CD14-positive monocyte (primary cell): ENCODE measurements around the gene ITGA3. TPM values are rescaled to one million over a fixed set of nuclear protein-coding genes. Genes with fewer than 3 reads are reported as not detected.

Experiments used
- DNase-seq, 3 donors: peaks; one replicate each; pipeline ENCODE4 v3.0.0-alpha.2; 2011 to 2022
- H2AFZ ChIP-seq: 2 replicates; pipeline ENCODE4 v1.6.0; 2012; ENCODE audit warnings: mild to moderate bottlenecking, low read depth, low read length, inconsistent platforms; ENCODE audit not compliant: insufficient read depth, poor library complexity, severe bottlenecking
- H3K27ac ChIP-seq, 2 donors: 1 replicate in 1 of 2; 2 replicates in 1 of 2; pipeline ENCODE4 v1.5.1; 2012 to 2013; ENCODE audit warnings: low read length in 2 of 2, control low read depth in 1 of 2, inconsistent platforms in 1 of 2, low read depth in 1 of 2, mild to moderate bottlenecking in 1 of 2
- H3K27me3 ChIP-seq, 2 donors: one replicate each; pipeline versions ENCODE4 v1.6.0 to v1.6.1; 2011 to 2013; ENCODE audit warnings: low read length in 2 of 2; ENCODE audit not compliant: control insufficient read depth in 2 of 2, insufficient read depth in 2 of 2
- H3K36me3 ChIP-seq, 2 donors: replicated peaks in 1 of 2; 1 replicate in 1 of 2; 2 replicates in 1 of 2; pipeline versions ENCODE4 v1.5.1 to v1.6.1; 2012 to 2013; ENCODE audit warnings: low read length in 2 of 2, control low read depth in 1 of 2, inconsistent platforms in 1 of 2, mild to moderate bottlenecking in 1 of 2; ENCODE audit not compliant: insufficient read depth in 2 of 2, control insufficient read depth in 1 of 2
- H3K4me1 ChIP-seq, 2 donors: 1 replicate in 1 of 2; 2 replicates in 1 of 2; pipeline versions ENCODE4 v1.5.1 to v1.6.1; 2012 to 2013; ENCODE audit warnings: low read length in 2 of 2, control low read depth in 1 of 2, inconsistent platforms in 1 of 2, mild to moderate bottlenecking in 1 of 2, moderate library complexity in 1 of 2; ENCODE audit not compliant: insufficient read depth in 2 of 2, control insufficient read depth in 1 of 2
- H3K4me2 ChIP-seq: replicated peaks from 2 replicates; pipeline ENCODE3; 2012; ENCODE audit warnings: low read length, moderate library complexity, mild to moderate bottlenecking; ENCODE audit not compliant: poor library complexity, severe bottlenecking; ENCODE audit errors: extremely low read depth
- H3K4me3 ChIP-seq, 3 experiments: fragments of 200-600 bp in 1 of 3; sonication (generic) in 1 of 3; replicated peaks in 1 of 3; 1 replicate in 2 of 3; 2 replicates in 1 of 3; pipeline ENCODE4 v1.5.1; 2011 to 2013; ENCODE audit warnings: low read length in 3 of 3, mild to moderate bottlenecking in 3 of 3, control low read depth in 2 of 3, low read depth in 2 of 3, inconsistent platforms in 1 of 3, moderate library complexity in 1 of 3
- H3K79me2 ChIP-seq: 2 replicates; pipeline ENCODE4 v1.6.0; 2012; ENCODE audit warnings: mild to moderate bottlenecking, control low read depth, inconsistent platforms, low read length, moderate library complexity; ENCODE audit not compliant: insufficient read depth
- H3K9ac ChIP-seq: 2 replicates; pipeline ENCODE4 v1.6.0; 2017; ENCODE audit warnings: low read length, mild to moderate bottlenecking; ENCODE audit not compliant: insufficient read depth, poor library complexity, severe bottlenecking
- H3K9me3 ChIP-seq, 2 donors: replicated peaks in 1 of 2; 1 replicate in 1 of 2; 2 replicates in 1 of 2; pipeline versions ENCODE4 v1.5.1 to v1.6.1; 2012 to 2013; ENCODE audit warnings: low read length in 2 of 2, control low read depth in 1 of 2; ENCODE audit not compliant: control insufficient read depth in 1 of 2, insufficient read depth in 1 of 2
- H4K20me1 ChIP-seq: 2 replicates; pipeline ENCODE4 v1.6.0; 2012; ENCODE audit warnings: mild to moderate bottlenecking, low read length, control low read depth, moderate library complexity; ENCODE audit not compliant: insufficient read depth
- H3K27ac Mint-ChIP-seq, 7 donors: one replicate each; pipeline ENCODE4 v1.8.0; 2020; ENCODE audit warnings: mild to moderate bottlenecking in 7 of 7, mixed read lengths in 7 of 7, moderate library complexity in 6 of 7, inconsistent platforms in 2 of 7
- H3K27me3 Mint-ChIP-seq, 3 donors: one replicate each; pipeline ENCODE4 v1.8.0; 2021 to 2022; ENCODE audit warnings: low read depth in 3 of 3, mild to moderate bottlenecking in 3 of 3, mixed read lengths in 3 of 3, moderate library complexity in 3 of 3, inconsistent platforms in 1 of 3
- H3K36me3 Mint-ChIP-seq, 2 donors: one replicate each; pipeline ENCODE4 v1.8.0; 2020; ENCODE audit warnings: mixed read lengths in 2 of 2, inconsistent platforms in 1 of 2, mild to moderate bottlenecking in 1 of 2
- H3K4me1 Mint-ChIP-seq: one replicate; pipeline ENCODE4 v1.8.0; 2020; ENCODE audit warnings: mild to moderate bottlenecking, mixed read lengths
- H3K4me3 Mint-ChIP-seq, 2 donors: one replicate each; pipeline ENCODE4 v1.8.0; 2020; ENCODE audit warnings: mild to moderate bottlenecking in 2 of 2, mixed read lengths in 2 of 2, moderate library complexity in 1 of 2
- H3K9me3 Mint-ChIP-seq, 7 donors: one replicate each; pipeline ENCODE4 v1.8.0; 2020 to 2022; ENCODE audit warnings: mixed read lengths in 7 of 7, mild to moderate bottlenecking in 6 of 7, moderate library complexity in 6 of 7, inconsistent platforms in 2 of 7
- WGBS: methylation state at CpG from one replicate; pipeline ENCODE4 v1.1.5; 2013; ENCODE audit warnings: missing lambda C conversion rate; ENCODE audit not compliant: insufficient coverage; 5-methylcytosine and 5-hydroxymethylcytosine counted together
- intact Hi-C, 2 donors: fragments of 100-400 bp; cut with micrococcal nuclease; formaldehyde crosslinking; loops; one replicate each; pipeline versions ENCODE4 v1.15.0 to v1.15.1; 2023
- polyA plus RNA-seq, 3 donors: library from polyadenylated mRNA; depleted of rRNA in 1 of 3; unstranded in 2 of 3; stranded (reverse) in 1 of 3; fragments of 300-500 nt in 2 of 3; fragments of >200 nt in 1 of 3; fragmentation: Illumina TruSeq in 2 of 3; gene quantifications; 1 replicate in 2 of 3; 2 replicates in 1 of 3; pipeline ENCODE4 v1.2.3, GENCODE V29; 2012 to 2021
- TF ChIP-seq, protein P1 (sequence below): fragments of 200-600 bp; IDR thresholded peaks from one replicate; pipeline ENCODE4 v1.8.0; 2022; ENCODE audit warnings: antibody characterized with exemption, mild to moderate bottlenecking

Gene ITGA3
- polyA plus RNA-seq, 3 donors = 0.31 to 0.36 TPM; not detected in 1

DNA sequence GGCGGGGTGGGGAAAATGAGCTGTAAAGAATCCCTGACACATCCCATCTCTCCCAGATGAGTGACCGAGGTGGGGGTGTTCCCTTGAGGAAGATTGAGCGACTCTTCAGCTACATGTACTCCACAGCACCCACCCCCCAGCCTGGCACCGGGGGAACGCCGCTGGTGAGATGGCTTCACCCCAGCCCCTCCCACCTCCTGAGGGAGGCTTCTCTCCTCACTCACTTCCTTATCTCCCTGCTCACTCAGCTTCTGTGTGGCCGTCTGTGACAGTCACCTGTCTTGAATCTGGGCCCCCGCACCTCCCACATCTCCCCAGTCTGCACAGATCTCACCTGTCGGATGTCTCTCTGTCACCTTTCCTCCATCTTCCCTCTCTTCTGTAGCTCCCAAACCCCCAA lies 52.6 kb downstream of the ITGA3 start:
- H3K4me1 Mint-ChIP-seq = no peaks in the 10 kb centered on the region
- intact Hi-C loops = no loop called here
- Histone ChIP-seq H3K4me2 (no peak overlapping the region), H3K4me1 (no peaks in the 10 kb centered on the region), H3K27ac (no peak overlapping the region), H3K27me3 (no peaks in the 10 kb centered on the region), H3K9me3 (no peaks in the 10 kb centered on the region), H4K20me1 (no peaks in the 10 kb centered on the region), H3K4me3 (no peak overlapping the region), H3K9ac (no peak overlapping the region), H3K79me2 (no peaks in the 10 kb centered on the region), H3K36me3 (peaks cover 32 to 41% of the 10 kb centered on the region in 2 donors), H2AFZ (no peak overlapping the region)
- no peaks in the 10 kb centered on the region for H3K9me3 Mint-ChIP-seq
- peaks cover 34 to 57% of the 10 kb centered on the region in 2 donors for H3K36me3 Mint-ChIP-seq
- peaks cover 3 to 7% (median 4%) of the 10 kb centered on the region in 3 donors for H3K27me3 Mint-ChIP-seq
- H3K27ac Mint-ChIP-seq = no peak overlapping the region
- DNase-seq = no peak
- 72% methylated on average over 3 of the region's 9 CpGs for WGBS
- TF ChIP-seq, protein P1, sequence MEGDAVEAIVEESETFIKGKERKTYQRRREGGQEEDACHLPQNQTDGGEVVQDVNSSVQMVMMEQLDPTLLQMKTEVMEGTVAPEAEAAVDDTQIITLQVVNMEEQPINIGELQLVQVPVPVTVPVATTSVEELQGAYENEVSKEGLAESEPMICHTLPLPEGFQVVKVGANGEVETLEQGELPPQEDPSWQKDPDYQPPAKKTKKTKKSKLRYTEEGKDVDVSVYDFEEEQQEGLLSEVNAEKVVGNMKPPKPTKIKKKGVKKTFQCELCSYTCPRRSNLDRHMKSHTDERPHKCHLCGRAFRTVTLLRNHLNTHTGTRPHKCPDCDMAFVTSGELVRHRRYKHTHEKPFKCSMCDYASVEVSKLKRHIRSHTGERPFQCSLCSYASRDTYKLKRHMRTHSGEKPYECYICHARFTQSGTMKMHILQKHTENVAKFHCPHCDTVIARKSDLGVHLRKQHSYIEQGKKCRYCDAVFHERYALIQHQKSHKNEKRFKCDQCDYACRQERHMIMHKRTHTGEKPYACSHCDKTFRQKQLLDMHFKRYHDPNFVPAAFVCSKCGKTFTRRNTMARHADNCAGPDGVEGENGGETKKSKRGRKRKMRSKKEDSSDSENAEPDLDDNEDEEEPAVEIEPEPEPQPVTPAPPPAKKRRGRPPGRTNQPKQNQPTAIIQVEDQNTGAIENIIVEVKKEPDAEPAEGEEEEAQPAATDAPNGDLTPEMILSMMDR = no peak
- no peak overlapping the region for H3K4me3 Mint-ChIP-seq

GRCh38 chr17:50109207-50109606 lies 53.3 kb downstream of the ITGA3 start:
- H3K4me3 ChIP-seq = no peak overlapping the region
- peaks cover 0 to under 1% of the 10 kb centered on the region in 2 donors for H3K27me3 ChIP-seq
- H3K9ac ChIP-seq = no peak overlapping the region
- H3K4me2 ChIP-seq = no peak overlapping the region
- H3K36me3 Mint-ChIP-seq = peaks cover 34 to 55% of the 10 kb centered on the region in 2 donors
- H3K4me3 Mint-ChIP-seq = no peak overlapping the region
- no peaks in the 10 kb centered on the region for H3K79me2 ChIP-seq
- intact Hi-C loops = no loop called here
- no peak for DNase-seq
- H3K27me3 Mint-ChIP-seq = peaks cover 3 to 9% (median 9%) of the 10 kb centered on the region in 3 donors
- H2AFZ ChIP-seq = no peak overlapping the region
- TF ChIP-seq, protein P1 = no peak
- no peak overlapping the region for H3K27ac ChIP-seq
- no peak overlapping the region for H3K27ac Mint-ChIP-seq
- H3K9me3 Mint-ChIP-seq = no peaks in the 10 kb centered on the region
- no peaks in the 10 kb centered on the region for H3K4me1 ChIP-seq
- 100% methylated on average over 5 of the region's 7 CpGs for WGBS
- H4K20me1 ChIP-seq = no peaks in the 10 kb centered on the region
- H3K4me1 Mint-ChIP-seq = no peaks in the 10 kb centered on the region
- no peaks in the 10 kb centered on the region for H3K9me3 ChIP-seq
- H3K36me3 ChIP-seq = peaks cover 32 to 41% of the 10 kb centered on the region in 2 donors
